OCI-LY1 (cell line): Measurements from ENCODE around the gene TMEM59L.

Source experiments
- EZH2 ChIP-seq: fragments of 200-600 bp; sonication (generic), shearing (Covaris generic); IDR thresholded peaks from 2 replicates; pipeline ENCODE4 v1.8.0; 2017; ENCODE audit warnings: borderline replicate concordance, mixed run types, mild to moderate bottlenecking, antibody characterized with exemption, low read length, moderate library complexity, mixed read lengths
- TF ChIP-seq, protein P1 (sequence below): fragments of 200-600 bp; sonication (generic), shearing (Covaris generic); IDR thresholded peaks from 2 replicates; pipeline ENCODE4 v1.5.1; 2017; ENCODE audit warnings: mild to moderate bottlenecking, antibody characterized with exemption, low read length, moderate library complexity, mixed read lengths

DNA sequence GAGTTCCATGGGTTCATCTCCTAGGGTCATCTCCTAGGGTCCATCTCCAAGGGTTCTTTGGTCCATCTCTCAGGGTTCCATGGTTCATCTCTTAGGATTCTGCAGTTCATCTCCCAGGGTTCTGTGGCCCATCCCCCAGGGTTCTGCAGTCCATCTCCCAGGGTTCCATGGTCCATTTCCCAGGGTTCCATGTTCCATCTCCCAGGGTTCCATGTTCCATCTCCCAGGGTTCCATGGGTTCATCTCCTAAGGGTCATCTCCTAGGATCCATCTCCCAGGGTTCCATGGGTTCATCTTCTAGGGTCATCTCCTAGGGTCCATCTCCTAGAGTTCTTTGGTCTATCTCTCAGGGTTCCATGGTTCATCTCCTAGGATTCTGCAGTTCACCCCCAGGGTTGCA lies 4.9 kb downstream of the TMEM59L start:
- TF ChIP-seq EZH2 = no peak
- TF ChIP-seq, protein P1, sequence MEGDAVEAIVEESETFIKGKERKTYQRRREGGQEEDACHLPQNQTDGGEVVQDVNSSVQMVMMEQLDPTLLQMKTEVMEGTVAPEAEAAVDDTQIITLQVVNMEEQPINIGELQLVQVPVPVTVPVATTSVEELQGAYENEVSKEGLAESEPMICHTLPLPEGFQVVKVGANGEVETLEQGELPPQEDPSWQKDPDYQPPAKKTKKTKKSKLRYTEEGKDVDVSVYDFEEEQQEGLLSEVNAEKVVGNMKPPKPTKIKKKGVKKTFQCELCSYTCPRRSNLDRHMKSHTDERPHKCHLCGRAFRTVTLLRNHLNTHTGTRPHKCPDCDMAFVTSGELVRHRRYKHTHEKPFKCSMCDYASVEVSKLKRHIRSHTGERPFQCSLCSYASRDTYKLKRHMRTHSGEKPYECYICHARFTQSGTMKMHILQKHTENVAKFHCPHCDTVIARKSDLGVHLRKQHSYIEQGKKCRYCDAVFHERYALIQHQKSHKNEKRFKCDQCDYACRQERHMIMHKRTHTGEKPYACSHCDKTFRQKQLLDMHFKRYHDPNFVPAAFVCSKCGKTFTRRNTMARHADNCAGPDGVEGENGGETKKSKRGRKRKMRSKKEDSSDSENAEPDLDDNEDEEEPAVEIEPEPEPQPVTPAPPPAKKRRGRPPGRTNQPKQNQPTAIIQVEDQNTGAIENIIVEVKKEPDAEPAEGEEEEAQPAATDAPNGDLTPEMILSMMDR = no peak
